ENCODE results near the gene AFF2. TPM values are rescaled to one million over a fixed set of nuclear protein-coding genes. Genes with fewer than 3 reads are reported as not detected.

AFF2 gene
- total RNA-seq, 1 donor, result not detected

DNA sequence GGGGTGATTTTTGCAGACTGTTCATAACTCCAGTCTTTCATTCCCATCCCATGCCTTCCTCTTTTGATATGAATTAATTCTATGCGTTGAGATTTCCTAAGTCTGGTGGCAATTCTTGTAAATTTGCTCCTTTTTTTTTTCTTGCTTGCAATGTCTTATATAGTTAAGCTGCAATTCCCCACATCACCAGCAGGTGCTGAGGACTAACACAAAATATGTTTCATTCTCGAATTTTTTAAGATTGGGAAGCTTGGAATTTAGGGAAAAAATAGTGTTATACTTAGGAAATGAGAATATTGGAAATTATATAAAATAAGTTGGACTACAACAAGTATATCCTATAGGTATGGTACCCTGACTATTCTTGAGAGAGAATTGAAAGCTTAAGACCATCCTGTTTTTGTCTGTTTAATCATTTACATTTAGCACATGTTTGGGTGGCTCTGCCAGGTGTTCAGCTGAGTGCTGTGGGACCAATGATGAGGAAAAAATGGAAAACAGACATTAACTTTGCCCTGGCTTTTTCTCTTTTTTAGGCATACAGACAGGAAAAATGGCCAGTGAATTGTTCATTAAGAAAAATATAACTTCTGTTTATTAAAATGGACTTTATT is 30.2 kb downstream of the AFF2 start:
- no peak overlapping the region for H3K4me3 ChIP-seq (ENCODE audit: low read depth, low read length)
- DNase-seq (ENCODE audit: low read depth), result peak; percentile 13
- TF ChIP-seq, protein P1, sequence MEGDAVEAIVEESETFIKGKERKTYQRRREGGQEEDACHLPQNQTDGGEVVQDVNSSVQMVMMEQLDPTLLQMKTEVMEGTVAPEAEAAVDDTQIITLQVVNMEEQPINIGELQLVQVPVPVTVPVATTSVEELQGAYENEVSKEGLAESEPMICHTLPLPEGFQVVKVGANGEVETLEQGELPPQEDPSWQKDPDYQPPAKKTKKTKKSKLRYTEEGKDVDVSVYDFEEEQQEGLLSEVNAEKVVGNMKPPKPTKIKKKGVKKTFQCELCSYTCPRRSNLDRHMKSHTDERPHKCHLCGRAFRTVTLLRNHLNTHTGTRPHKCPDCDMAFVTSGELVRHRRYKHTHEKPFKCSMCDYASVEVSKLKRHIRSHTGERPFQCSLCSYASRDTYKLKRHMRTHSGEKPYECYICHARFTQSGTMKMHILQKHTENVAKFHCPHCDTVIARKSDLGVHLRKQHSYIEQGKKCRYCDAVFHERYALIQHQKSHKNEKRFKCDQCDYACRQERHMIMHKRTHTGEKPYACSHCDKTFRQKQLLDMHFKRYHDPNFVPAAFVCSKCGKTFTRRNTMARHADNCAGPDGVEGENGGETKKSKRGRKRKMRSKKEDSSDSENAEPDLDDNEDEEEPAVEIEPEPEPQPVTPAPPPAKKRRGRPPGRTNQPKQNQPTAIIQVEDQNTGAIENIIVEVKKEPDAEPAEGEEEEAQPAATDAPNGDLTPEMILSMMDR (IDR thresholded peaks at IDR 0.05; ENCODE audit: insufficient read depth, low read depth, low read length), result peak; percentile 52

DNA sequence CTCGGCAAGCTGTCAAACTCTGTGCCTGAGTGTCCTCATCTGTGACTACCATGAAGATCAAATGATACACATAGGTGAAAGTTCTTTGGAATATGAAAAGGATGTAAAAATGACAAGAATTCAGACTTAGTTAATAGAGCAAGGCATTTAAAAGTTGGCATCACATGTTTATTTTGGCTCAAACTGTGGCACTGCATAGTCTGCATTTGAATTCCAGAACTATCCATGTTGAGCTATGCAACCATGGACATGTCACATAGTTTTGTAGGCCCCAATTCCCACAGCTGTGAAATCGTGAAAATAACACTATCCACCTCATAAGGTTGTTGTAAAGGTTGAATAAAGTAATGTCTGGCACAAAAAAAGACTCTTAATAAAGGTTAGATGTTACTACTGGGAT is 33.9 kb downstream of the AFF2 start:
- H3K4me3 ChIP-seq (ENCODE audit: low read depth, low read length), result no peak overlapping the region
- TF ChIP-seq, protein P1 (IDR thresholded peaks at IDR 0.05; ENCODE audit: insufficient read depth, low read depth, low read length), result no peak
- DNase-seq (ENCODE audit: low read depth), result no peak

DNA sequence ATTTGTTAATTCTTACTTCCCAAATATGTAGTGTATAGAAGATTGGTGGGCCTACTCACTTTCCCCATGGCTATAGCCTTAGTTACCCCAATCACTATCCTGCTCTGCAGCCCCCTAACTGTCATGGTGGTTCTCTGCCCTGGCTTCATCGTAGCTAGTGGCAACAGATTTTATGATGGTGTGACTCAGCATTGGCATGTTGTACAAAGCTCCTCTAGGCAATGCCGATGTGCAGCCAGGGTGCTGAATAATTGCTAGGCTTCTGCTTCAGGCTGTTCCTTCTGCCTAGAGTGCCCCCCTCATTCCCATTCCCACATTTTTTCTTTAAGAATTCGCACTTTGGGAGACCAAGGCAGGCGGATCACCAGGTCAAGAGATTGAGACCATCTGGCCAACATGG is 35.2 kb downstream of the AFF2 start:
- H3K4me3 ChIP-seq (ENCODE audit: low read depth, low read length), result no peak overlapping the region
- DNase-seq (ENCODE audit: low read depth), result no peak
- TF ChIP-seq, protein P1 (IDR thresholded peaks at IDR 0.05; ENCODE audit: insufficient read depth, low read depth, low read length), result no peak

DNA sequence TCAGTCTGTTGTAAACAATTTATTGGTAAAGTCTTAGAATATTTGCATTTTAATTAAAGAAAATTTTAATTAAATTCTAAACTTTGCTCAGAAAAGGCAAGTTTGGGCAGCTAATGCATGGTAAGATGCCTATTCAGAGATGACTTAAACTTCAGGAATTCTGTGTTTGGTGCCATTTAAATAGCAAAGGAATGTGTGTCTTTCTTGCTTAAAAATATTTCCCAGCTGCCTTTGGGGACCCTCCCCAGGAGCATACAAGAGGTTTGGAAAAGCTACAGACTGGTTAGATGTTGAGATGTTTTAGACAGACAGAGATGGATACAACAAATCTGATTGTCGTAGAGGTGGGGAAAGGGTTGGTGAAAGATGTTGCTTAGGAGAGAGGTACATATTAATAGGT is 36.5 kb downstream of the AFF2 start:
- TF ChIP-seq, protein P1 (IDR thresholded peaks at IDR 0.05; ENCODE audit: insufficient read depth, low read depth, low read length), result no peak
- DNase-seq (ENCODE audit: low read depth), result no peak
- H3K4me3 ChIP-seq (ENCODE audit: low read depth, low read length), result no peak overlapping the region

DNA sequence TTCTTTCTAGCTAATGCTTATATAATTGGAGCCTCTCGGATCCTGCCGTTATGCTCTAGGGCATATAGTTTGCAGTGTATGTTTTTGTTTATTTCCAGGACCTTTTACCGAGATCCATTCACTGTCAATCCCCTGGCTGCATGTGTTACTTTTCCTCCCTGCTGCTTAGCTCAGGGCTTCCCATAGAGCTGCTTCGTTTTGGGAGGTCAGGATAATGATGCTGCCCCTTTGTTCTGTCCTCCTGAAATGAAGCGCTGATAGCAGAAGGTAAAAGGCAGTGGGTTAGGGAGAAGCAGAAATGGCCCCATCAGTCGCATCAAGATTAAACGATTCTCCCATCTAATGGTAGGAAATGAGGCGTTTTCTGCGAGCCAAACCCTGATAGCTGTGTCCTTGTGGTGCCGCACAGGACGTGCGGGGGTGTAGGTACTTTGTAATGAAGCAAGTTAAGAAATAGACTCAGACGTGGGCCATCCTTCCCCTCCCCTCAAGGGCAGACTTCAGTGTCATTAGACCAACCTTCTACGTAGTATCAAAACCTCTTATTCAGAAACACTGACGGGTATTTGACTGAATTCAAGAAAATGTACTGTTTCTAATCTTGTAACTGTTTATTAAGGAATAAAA is 37.3 kb downstream of the AFF2 start:
- no peak overlapping the region for H3K4me3 ChIP-seq (ENCODE audit: low read depth, low read length)
- TF ChIP-seq, protein P1 (IDR thresholded peaks at IDR 0.05; ENCODE audit: insufficient read depth, low read depth, low read length), result no peak
- DNase-seq (ENCODE audit: low read depth), result no peak

DNA sequence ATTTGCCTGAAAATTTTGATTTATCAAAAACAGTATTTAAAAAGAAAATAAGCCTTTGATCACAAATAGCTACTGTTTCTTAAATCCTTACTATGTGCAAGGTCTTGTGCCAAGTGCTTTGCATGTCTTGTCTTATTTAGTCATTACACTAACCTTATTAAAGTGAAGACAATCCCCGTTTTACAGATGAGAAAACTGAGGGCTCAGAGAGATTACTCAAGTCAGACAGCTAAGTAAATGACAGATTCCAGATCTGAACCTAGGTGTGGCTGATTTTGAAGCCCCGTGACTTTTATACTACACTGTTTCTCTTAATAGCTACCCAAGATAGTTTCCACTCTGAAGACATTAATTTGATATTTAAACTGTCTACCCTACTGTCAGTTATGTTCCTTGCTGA is 38.2 kb downstream of the AFF2 start:
- no peak overlapping the region for H3K4me3 ChIP-seq (ENCODE audit: low read depth, low read length)
- TF ChIP-seq, protein P1 (IDR thresholded peaks at IDR 0.05; ENCODE audit: insufficient read depth, low read depth, low read length), result no peak
- no peak for DNase-seq (ENCODE audit: low read depth)

DNA sequence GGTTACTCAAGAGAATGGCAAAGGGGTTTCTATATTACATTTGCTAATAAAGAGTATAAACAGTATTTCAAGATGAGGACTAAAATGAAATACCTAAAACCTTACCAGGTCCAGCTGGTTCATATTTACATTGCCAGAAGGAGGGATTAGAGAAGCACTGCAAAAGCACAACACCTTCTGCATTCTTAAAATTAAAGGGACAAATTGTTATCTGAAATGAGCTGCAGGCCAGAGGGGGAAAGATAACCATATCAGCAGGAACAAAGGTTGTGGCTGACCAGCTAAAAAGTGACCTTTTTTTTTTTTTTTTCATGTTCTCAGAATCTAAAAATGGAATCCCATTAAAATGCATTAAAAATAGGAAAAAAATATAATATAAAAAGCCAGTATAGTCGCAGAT is 39.7 kb downstream of the AFF2 start:
- no peak overlapping the region for H3K4me3 ChIP-seq (ENCODE audit: low read depth, low read length)
- no peak for DNase-seq (ENCODE audit: low read depth)
- TF ChIP-seq, protein P1 (IDR thresholded peaks at IDR 0.05; ENCODE audit: insufficient read depth, low read depth, low read length), result no peak
